NCI-H2081 treated with DMSO at 0.1 percent for 48 hours (cell line): ENCODE data around the gene PIP5K1A.
"Not testable (repeated sequence)": the region's sequence is repeated elsewhere in the genome, so short reads cannot be mapped to it uniquely, and the experiment has no call there.

Experiments
- DNase-seq: peaks from one replicate; lab custom pipeline; 2025; lab: John Stamatoyannopoulos, UW

PIP5K1A gene

GRCh38 chr1:151193304-151193703, 5.0 kb upstream of the PIP5K1A start:
- DNase-seq: no peak

DNA sequence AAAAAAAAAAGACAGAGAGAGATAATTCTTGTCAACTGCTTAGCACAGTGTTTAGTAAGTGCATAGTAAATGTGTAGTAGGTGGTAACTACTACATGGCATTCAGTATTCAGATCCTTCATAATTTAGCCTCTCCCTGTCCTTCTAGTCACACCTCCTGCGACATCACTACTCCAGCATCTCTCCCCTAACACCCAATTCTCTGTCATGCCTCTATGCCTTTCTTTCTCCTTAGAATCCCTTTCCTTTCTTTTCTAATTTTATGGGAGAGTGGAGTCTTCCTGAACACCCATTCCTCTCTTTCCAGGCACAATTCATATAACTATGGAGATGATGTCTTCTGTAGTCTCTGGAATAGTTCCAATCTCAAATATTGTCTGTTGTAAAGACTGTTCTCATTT, 4.5 kb upstream of the PIP5K1A start:
- no peak for DNase-seq

- DNase-seq: not testable (repeated sequence)
Measured at GRCh38 chr1:151194894-151195594, 3.3 kb upstream of the PIP5K1A start.

GRCh38 chr1:151196292-151196800, 2.0 kb upstream of the PIP5K1A start:
- peak; percentile 56 for DNase-seq

DNA sequence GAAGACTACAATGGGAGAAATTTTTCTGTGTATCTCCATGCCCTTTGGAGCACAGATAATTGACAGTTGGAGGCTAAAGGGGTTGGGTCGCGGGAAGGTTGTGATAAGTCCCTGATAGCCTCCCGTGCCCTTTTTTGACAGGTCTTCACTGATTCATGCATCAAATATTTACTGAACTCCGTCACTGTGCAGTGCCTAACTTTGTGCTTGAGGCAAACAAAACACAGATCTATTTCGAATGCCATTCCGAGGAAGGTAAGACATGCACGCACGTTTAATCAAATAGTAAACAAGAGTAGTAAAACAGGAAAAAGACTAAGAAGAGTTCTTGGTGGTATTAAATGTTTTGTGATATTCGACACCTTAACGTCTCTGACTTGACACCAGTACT, 494 bp upstream of the PIP5K1A start:
- no peak for DNase-seq

DNA sequence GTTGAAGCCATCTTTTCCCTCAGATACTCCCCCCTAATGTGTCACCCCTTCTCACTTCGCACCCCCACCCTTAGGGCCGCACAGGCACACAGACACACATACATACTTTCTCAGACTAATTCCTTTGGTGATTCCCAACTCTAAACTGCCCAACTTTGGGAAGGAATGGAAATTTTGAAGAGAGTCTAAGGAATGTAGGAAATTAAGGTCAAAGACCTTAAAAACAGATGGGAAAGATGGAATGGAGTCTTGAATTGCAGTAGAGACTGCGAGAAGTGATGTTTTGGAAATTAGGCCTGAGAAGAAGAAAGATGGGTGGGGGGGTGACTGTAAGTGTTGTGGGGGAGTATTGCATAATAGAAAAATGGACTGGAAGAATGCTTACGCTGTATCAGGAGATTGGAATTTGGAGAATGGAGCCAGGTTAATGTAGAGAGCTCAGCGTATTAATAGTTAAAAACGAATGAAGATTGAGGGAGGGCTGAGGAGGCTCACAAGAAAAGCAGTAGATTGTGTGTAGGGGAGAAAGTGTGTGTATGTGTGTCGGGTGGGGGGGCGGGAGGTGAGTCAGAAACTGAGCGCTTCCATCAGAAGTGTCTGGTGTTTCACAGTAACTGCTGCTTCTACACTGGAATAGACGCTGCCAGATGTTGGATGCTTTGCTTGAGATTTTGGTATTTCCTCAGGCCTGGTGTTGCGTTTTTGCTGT, 1.7 kb downstream of the PIP5K1A start:
- no peak for DNase-seq

GRCh38 chr1:151205381-151205965, 7.1 kb downstream of the PIP5K1A start:
- not testable (repeated sequence) for DNase-seq

DNA sequence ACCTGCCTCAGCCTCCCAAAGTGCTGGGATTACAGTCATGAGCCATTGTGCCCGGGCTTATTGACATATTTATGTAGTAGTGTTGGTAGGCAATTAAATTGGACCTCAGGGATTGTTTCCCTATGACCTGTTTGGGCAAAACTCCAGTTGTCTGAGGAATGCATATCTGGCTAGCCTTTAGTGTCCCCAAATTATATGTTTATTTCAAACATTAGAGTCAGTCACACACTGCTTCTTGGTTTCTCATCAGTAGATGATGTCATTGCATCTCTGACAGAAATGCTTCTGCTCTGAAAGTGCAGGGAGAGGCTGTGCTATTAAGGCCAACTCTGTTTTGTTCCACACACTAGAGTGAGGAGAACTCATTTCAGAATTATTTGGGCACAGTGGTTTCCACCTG, 12.5 kb downstream of the PIP5K1A start:
- no peak for DNase-seq

- no peak for DNase-seq
Measured at GRCh38 chr1:151211972-151212705, 13.8 kb downstream of the PIP5K1A start.

- no peak for DNase-seq
Measured at GRCh38 chr1:151213560-151213959, 15.2 kb downstream of the PIP5K1A start.

DNA sequence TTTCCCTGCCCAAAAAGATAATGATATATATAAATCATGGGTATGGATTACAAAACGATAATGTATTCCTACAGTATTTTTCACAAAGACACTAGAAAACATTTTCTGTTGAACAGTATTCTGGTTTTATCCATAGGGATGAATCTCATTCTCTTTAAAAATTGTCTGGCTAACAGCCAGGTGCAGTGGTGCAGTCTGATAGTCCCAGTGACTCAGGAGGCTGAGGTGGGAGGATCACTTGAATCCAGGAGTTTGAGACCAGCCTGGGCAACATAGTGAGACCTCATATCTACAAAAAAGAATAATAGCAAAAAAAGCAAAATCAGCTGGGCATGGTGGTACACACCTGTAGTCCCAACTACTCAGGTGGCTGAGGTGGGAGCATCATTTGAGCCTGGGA, 23.3 kb downstream of the PIP5K1A start:
- DNase-seq: no peak

DNA sequence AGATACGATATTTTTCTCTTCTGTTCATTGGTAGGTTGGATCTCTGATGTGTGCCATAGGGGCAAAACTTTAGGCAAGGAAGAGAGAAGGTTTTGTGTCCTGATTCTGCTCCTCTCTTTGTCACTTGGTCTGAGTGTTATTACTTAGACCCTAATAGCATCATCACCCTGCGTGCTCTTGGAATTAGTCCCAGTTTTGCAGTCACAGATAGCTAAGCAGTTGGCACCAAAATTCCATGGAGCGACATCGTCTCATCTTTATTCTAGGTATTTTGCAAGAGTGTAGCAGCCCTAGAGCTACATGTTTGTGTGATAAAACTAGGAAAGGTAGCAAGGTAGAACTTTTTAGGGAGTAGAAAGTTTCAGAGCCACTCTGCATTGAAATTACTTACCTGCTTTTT, 23.8 kb downstream of the PIP5K1A start:
- no peak for DNase-seq

- DNase-seq: no peak
Measured at GRCh38 chr1:151235235-151235634, 36.9 kb downstream of the PIP5K1A start.

GRCh38 chr1:151237678-151238466, 39.5 kb downstream of the PIP5K1A start:
- no peak for DNase-seq

DNA sequence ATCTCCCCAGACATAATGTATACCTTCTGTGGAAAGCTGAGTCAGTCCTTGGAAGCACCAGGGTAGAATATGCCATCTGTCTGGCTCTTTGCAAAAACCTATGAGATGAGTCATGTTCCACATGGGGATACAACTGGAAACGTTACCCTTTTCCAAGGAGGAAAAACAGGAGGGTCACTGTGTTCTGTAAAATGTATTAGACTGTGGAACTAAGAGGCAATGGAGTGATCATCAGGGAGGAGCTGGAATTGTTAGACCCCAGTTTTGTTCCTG, 40.1 kb downstream of the PIP5K1A start:
- no peak for DNase-seq

DNA sequence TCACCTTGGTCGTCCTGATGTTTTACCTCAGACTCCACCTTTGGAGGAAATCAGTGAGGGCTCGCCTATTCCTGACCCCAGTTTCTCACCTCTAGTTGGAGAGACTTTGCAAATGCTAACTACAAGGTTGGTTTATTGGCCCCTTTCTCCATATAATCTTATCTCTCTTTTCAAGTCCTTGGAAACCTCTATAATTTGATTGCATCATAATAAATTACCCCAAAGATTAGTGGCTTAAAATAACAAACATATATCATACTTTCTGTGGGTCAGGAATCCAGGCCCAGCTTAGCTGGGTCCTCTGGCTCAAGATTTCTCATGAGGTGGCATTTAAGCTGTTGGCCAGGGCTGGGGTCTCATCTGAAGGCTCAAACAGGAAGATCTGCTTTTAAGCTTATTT, 44.1 kb downstream of the PIP5K1A start:
- DNase-seq: no peak

- no peak for DNase-seq
Measured at GRCh38 chr1:151243683-151244216, 45.4 kb downstream of the PIP5K1A start.

DNA sequence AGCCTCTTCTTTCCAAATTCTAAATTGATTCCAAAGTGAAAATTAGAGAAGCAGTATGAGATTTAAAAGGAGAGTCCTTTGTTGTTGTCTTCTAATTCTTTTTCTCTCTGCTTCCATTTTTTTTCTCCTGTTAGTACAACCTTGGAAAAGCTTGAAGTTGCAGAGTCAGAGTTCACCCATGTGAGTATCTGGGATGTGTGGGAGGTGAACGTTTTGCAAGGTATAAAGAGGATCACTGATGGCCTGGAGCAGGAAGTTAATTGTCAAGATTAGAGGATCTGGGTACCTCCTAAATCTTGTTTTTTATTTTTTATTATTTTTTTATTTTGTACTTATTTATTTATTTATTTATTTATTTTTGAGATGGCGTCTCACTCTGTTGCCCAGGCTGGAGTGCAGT, 48.4 kb downstream of the PIP5K1A start:
- no peak for DNase-seq

DNA sequence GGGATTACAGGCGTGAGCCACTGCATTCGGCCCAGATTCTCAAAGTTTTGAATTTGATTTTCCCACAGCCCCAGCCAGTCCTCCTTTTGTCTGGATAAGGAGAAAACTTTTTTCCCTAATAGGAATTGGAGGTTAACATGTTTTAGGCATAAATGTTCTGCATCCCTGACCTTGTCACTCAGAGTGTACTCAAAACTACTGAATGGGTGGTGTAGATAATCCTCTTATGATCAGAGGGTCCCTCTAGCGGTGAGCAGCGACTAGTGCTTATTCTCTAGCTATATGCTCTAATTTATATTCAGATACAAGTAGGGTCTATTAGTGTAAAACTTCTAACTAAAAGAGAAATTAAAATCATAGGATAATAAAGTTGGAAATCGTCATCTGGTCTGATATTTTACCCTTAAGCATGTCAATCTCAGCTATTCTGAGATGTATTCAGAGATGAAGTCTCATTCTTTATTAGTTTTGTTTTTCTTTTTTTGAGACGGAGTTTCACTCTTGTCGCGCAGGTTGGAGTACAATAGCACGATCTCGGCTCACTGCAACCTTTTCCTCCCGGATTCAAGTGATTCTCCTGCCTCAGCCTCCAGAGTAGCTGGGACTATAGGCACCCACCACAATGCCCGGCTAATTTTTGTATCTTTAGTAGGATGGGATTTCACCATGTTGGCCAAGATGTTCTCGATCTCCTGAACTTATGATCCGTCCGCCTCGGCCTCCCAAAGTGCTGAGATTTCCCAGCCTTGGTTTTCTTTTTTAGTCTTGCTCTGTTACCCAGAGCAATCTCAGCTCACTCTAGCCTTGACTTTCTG, 53.5 kb downstream of the PIP5K1A start:
- DNase-seq: peak; percentile 66
